ENCODE measurements around the gene NME9. TPM values are rescaled to one million over a fixed set of nuclear protein-coding genes. Genes with fewer than 3 reads are reported as not detected.

The NME9 gene
- total RNA-seq, 4 donors from 2014 or later, result not detected

DNA sequence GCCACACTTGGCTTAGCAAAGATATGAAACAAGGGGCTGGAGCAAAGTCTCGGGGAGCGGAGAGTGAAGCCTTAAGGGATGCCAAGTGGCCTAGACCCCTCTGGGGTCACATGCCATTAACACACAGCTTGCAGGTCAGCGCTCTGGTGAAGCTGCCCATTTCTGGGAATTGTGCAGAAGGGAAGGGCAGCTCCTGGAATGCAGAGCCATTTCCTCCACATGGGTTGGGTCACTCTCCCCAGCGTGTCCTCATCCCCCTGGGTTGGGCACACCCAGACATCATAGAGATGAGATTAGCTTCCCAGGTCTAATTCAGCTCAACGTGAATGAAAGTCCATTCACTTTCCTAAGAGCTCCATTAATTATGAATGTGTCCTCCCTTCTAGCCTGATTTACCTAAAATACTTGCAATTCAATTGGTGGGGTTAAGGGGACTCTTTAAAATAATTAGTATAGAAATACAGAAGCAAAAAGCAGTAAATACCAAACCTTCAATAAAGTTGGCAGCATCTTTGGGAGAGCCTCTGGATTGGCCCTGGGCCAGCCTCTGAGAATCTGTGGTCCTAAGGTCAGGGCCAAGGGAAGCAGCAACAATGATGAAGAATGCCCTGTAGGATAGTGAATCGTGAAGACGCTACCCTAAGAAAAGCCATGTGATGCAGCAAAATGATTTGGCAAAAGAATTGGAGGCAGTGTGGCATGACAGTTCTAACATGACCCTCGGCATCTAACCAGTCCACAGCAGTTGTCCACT, 36.5 kb upstream of the NME9 start:
- Histone ChIP-seq H3K4me3 (no peak overlapping the region), H3K27ac (peak overlapping the region in 3 of 4 donors; percentile 71 to 91 (median 85)), H3K9me3 (no peaks in the 10 kb centered on the region), H3K4me1 (peaks cover 0 to 97% (median 61%) of the 10 kb centered on the region in 4 donors), H3K36me3 (no peaks in the 10 kb centered on the region), H3K27me3 (no peaks in the 10 kb centered on the region)
- TF ChIP-seq, protein P1, sequence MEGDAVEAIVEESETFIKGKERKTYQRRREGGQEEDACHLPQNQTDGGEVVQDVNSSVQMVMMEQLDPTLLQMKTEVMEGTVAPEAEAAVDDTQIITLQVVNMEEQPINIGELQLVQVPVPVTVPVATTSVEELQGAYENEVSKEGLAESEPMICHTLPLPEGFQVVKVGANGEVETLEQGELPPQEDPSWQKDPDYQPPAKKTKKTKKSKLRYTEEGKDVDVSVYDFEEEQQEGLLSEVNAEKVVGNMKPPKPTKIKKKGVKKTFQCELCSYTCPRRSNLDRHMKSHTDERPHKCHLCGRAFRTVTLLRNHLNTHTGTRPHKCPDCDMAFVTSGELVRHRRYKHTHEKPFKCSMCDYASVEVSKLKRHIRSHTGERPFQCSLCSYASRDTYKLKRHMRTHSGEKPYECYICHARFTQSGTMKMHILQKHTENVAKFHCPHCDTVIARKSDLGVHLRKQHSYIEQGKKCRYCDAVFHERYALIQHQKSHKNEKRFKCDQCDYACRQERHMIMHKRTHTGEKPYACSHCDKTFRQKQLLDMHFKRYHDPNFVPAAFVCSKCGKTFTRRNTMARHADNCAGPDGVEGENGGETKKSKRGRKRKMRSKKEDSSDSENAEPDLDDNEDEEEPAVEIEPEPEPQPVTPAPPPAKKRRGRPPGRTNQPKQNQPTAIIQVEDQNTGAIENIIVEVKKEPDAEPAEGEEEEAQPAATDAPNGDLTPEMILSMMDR (IDR thresholded peaks at IDR 0.05), result no peak
- no peak for TF ChIP-seq POLR2A (IDR thresholded peaks at IDR 0.05)
- TF ChIP-seq EP300 (IDR thresholded peaks at IDR 0.05), result no peak
- WGBS, 2 donors, result 47 to 50% methylated on average over 8 of the region's 8 CpGs
- DNase-seq (ENCODE audit: low spot score in 2 of 2), result no peak

DNA sequence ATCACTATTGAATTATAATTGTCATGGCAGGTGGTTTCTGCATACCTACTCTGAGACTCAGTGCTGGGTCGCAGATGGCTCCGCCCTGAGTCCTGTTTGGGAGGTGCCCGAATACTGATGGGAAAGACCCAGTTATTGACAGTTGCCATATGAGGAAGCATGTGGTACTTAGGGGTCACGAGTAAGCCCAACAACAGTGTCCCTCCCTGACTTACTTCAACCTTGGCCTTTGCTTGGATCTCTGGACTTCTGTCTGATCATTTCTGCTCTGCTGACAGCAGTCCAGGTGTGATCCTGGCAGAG, 35.6 kb upstream of the NME9 start:
- WGBS, 2 donors, result 87 to 89% methylated on average over 4 of the region's 4 CpGs
- no peak for DNase-seq (ENCODE audit: low spot score in 2 of 2)
- H3K4me3 ChIP-seq, result no peak overlapping the region
- no peaks in the 10 kb centered on the region for H3K27me3 ChIP-seq
- H3K9me3 ChIP-seq, result no peaks in the 10 kb centered on the region
- no peaks in the 10 kb centered on the region for H3K36me3 ChIP-seq
- peaks cover 0 to 99% (median 60%) of the 10 kb centered on the region in 4 donors for H3K4me1 ChIP-seq
- H3K27ac ChIP-seq, result peak overlapping the region in 3 of 4 donors; percentile 12 to 91 (median 85)
- no peak for TF ChIP-seq POLR2A (IDR thresholded peaks at IDR 0.05)
- no peak for TF ChIP-seq EP300 (IDR thresholded peaks at IDR 0.05)
- TF ChIP-seq, protein P1 (IDR thresholded peaks at IDR 0.05), result no peak

DNA sequence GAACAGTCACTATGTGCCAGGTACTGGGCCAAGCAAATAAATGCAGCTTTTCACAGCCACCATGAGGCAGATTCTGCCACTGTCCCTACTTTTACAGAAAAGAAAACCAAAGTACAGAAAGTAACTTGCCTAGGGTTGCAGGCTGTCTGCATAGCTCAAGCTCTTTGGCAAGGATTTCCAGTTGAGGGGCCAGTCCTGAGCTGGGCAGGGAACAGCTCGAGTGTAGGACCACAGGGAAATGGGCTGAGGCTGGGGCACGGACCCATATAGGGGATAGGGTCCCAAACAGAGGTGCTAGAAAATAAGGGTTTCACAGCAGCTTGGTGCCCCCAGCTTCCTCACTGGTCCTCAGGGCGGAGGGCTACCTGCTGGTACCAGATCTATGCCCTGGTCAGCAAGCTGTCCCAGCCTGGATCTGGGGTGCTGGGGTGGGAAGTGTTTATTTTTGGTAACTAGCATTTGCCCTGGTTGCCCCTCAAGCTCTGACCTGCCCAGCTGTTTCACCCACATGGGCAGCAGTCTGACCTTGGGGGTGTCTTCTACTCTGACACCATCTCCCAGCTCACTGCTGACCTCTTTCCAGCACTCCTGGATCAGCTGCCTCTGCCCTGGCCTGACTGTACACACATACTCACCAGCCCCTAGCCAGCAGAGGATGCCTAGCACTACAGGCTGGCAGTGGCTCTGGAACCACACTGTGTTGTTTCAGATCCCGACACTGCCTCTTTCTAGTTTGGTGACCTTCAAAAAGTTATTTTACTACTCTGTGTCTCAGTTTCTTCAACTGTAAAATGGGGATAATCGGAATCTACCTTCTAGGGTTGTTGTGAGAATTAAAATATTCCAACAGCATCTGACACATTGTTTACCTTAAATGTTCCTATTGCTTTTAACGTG, 35.0 kb upstream of the NME9 start:
- Histone ChIP-seq H3K4me3 (no peak overlapping the region), H3K27ac (peak overlapping the region in 3 of 4 donors; percentile 17 to 85 (median 71)), H3K4me1 (peaks cover 0 to 99% (median 59%) of the 10 kb centered on the region in 4 donors), H3K9me3 (no peaks in the 10 kb centered on the region), H3K36me3 (no peaks in the 10 kb centered on the region), H3K27me3 (no peaks in the 10 kb centered on the region)
- no peak for TF ChIP-seq POLR2A (IDR thresholded peaks at IDR 0.05)
- TF ChIP-seq EP300 (IDR thresholded peaks at IDR 0.05), result no peak
- TF ChIP-seq, protein P1 (IDR thresholded peaks at IDR 0.05), result no peak
- WGBS, 2 donors, result 87 to 89% methylated on average over 6 of the region's 6 CpGs
- no peak for DNase-seq (ENCODE audit: low spot score in 2 of 2)

DNA sequence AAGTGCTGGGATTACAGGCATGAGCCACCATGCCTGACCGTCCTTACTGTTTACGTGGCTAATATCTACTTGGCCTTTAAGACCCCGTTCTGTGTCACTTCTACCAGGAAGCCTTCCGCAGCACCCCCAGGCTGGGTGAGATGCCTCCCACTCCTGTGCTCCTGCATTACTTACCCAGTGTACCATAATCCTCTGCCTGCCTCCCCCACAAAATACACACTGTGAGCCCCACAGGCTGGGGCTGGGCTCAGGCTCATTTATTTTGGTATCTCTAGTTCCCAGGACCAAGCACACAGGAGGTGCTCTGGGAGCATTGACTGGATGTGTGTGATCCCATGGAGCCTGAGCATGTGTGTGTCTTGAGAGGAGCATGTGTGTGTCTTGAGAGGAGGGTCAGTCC, 33.7 kb upstream of the NME9 start:
- H3K36me3 ChIP-seq, result no peaks in the 10 kb centered on the region
- no peak for DNase-seq (ENCODE audit: low spot score in 2 of 2)
- TF ChIP-seq POLR2A (IDR thresholded peaks at IDR 0.05), result no peak
- TF ChIP-seq EP300 (IDR thresholded peaks at IDR 0.05), result no peak
- TF ChIP-seq, protein P1 (IDR thresholded peaks at IDR 0.05), result no peak
- H3K27me3 ChIP-seq, result no peaks in the 10 kb centered on the region
- 84 to 93% methylated on average over 4 of the region's 4 CpGs for WGBS, 2 donors
- H3K27ac ChIP-seq, result peak overlapping the region in 2 of 4 donors; percentile 23 to 64
- H3K4me1 ChIP-seq, result peaks cover 0 to 99% (median 61%) of the 10 kb centered on the region in 4 donors
- H3K4me3 ChIP-seq, result no peak overlapping the region
- no peaks in the 10 kb centered on the region for H3K9me3 ChIP-seq

DNA sequence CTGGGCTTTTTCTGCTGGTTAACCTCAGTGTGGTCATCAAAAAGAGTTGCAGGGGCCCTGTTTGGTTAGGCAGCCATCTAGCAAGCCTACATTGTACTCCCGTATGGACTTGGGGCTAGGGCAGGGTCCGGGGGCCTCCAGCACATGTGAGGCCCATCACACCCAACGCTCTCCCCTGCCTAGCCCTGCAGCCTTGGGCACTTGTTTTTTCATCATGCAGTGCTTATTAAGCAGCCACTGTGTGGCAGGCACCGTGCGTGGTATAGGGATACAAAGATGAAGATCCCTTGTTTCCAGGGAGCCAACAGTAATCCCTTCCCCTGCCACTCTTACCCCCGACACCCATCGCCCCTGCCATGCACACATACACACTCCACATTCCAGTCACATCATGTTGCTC, 32.9 kb upstream of the NME9 start:
- WGBS, 2 donors, result 87 to 89% methylated on average over 7 of the region's 7 CpGs
- TF ChIP-seq, protein P1 (IDR thresholded peaks at IDR 0.05), result no peak
- TF ChIP-seq POLR2A (IDR thresholded peaks at IDR 0.05) (no peak), EP300 (IDR thresholded peaks at IDR 0.05) (no peak)
- Histone ChIP-seq H3K27me3 (no peaks in the 10 kb centered on the region), H3K27ac (peak overlapping the region in 2 of 4 donors; percentile 64 to 73), H3K4me1 (peaks cover 0 to 99% (median 61%) of the 10 kb centered on the region in 4 donors), H3K9me3 (no peaks in the 10 kb centered on the region), H3K36me3 (no peaks in the 10 kb centered on the region), H3K4me3 (no peak overlapping the region)
- no peak for DNase-seq (ENCODE audit: low spot score in 2 of 2)

All from tibial nerve (tissue), 4 donors.